ENCODE data around the gene TAS1R2. TPM values are rescaled to one million over a fixed set of nuclear protein-coding genes. Genes with fewer than 3 reads are reported as not detected.
A peak's percentile ranks its signal among the peaks of the same experiment; 100 is the strongest.
"Not testable (repeated sequence)": the region's sequence is repeated elsewhere in the genome, so short reads cannot be mapped to it uniquely, and the experiment has no call there.

TAS1R2 gene
- total RNA-seq, 2 donors from 2014 or later = not detected

DNA sequence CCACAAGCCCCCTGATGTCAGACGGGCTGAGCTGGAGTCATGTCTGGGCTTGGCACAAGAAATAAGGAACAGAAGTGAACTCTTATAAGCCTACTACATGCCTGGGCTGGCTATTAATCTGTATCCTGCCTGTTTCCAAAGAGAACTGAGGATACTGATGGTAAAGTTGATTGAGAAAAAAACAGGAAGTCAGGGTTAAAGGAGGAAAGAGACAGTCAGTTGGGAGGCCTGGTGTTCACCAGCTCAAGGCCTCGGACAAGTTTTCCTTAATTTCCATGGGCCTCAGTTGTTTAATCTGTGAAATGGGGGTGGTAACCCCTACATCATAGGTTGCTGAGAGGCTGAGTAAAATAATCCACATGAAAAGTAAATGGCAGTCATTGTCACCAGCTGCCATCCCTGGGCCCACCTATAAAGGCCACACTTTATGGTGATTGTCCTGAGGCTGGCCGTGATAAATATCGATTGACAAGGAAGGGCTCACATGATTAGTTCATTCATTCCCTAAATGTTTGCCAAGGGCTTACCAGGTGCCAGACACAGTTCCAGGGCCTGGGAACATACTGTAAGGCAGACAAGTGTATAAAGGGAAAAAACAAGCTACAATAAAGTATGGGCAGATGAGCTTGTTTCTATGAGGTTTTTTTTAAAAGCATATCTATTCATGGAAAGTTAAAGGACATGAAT, 40.0 kb upstream of the TAS1R2 start:
- Histone ChIP-seq H3K27me3 (replicated peaks; ENCODE audit: insufficient read depth) (no peaks in the 10 kb centered on the region), H3K9me3 (no peaks in the 10 kb centered on the region), H3K4me1 (replicated peaks) (peaks cover 15% of the 10 kb centered on the region), H3K27ac (peak overlapping the region; percentile 25 to 31), H3K36me3 (no peaks in the 10 kb centered on the region), H3K4me3 (no peak overlapping the region)
- WGBS = 47% methylated on average over 4 of the region's 4 CpGs
- TF ChIP-seq POLR2AphosphoS5 (IDR thresholded peaks at IDR 0.05) = peak; percentile 26
- no peak for TF ChIP-seq CTCF (IDR thresholded peaks at IDR 0.05)
- no peak for DNase-seq (ENCODE audit: low spot score)
- intact Hi-C loops (cut with DNase I) = loop anchor here (10.0 kb wide), 2 partner anchors 55 to 335 kb away; partner anchors contain the start of gene IFFO2

GRCh38 chr1:18898567-18898966, 39.1 kb upstream of the TAS1R2 start:
- H3K4me1 ChIP-seq (replicated peaks) = peaks cover 6% of the 10 kb centered on the region
- intact Hi-C loops (cut with DNase I) = no loop called here
- H3K36me3 ChIP-seq = no peaks in the 10 kb centered on the region
- no peaks in the 10 kb centered on the region for H3K9me3 ChIP-seq
- H3K4me3 ChIP-seq = no peak overlapping the region
- TF ChIP-seq CTCF (IDR thresholded peaks at IDR 0.05) = no peak
- TF ChIP-seq POLR2AphosphoS5 (IDR thresholded peaks at IDR 0.05) = no peak
- no peak for TF ChIP-seq POLR2A (IDR thresholded peaks at IDR 0.05)
- no peak overlapping the region for H3K27ac ChIP-seq
- no peaks in the 10 kb centered on the region for H3K27me3 ChIP-seq (replicated peaks; ENCODE audit: insufficient read depth)
- 93% methylated on average over 8 of the region's 8 CpGs for WGBS
- DNase-seq (ENCODE audit: low spot score) = no peak

- Histone ChIP-seq H3K4me1 (replicated peaks) (no peaks in the 10 kb centered on the region), H3K27me3 (replicated peaks; ENCODE audit: insufficient read depth) (no peaks in the 10 kb centered on the region), H3K9me3 (no peaks in the 10 kb centered on the region), H3K27ac (no peak overlapping the region), H3K4me3 (no peak overlapping the region), H3K36me3 (no peaks in the 10 kb centered on the region)
- intact Hi-C loops (cut with DNase I) = no loop called here
- no peak for DNase-seq (ENCODE audit: low spot score)
- TF ChIP-seq CTCF (IDR thresholded peaks at IDR 0.05) (no peak), POLR2A (IDR thresholded peaks at IDR 0.05) (no peak), POLR2AphosphoS5 (IDR thresholded peaks at IDR 0.05) (no peak)
- WGBS = 74% methylated on average over 6 of the region's 6 CpGs
Observed at GRCh38 chr1:18895317-18895716, 35.9 kb upstream of the TAS1R2 start.

- no peak for DNase-seq (ENCODE audit: low spot score)
- intact Hi-C loops (cut with DNase I) = no loop called here
- H3K9me3 ChIP-seq = no peaks in the 10 kb centered on the region
- no peaks in the 10 kb centered on the region for H3K27me3 ChIP-seq (replicated peaks; ENCODE audit: insufficient read depth)
- H3K4me1 ChIP-seq (replicated peaks) = no peaks in the 10 kb centered on the region
- TF ChIP-seq POLR2AphosphoS5 (IDR thresholded peaks at IDR 0.05) (no peak), POLR2A (IDR thresholded peaks at IDR 0.05) (no peak), CTCF (IDR thresholded peaks at IDR 0.05) (no peak)
- WGBS = 90% methylated on average over 7 of the region's 7 CpGs
- no peak overlapping the region for H3K4me3 ChIP-seq
- no peak overlapping the region for H3K27ac ChIP-seq
- H3K36me3 ChIP-seq = no peaks in the 10 kb centered on the region
Observed at GRCh38 chr1:18893120-18893519, 33.7 kb upstream of the TAS1R2 start.

DNA sequence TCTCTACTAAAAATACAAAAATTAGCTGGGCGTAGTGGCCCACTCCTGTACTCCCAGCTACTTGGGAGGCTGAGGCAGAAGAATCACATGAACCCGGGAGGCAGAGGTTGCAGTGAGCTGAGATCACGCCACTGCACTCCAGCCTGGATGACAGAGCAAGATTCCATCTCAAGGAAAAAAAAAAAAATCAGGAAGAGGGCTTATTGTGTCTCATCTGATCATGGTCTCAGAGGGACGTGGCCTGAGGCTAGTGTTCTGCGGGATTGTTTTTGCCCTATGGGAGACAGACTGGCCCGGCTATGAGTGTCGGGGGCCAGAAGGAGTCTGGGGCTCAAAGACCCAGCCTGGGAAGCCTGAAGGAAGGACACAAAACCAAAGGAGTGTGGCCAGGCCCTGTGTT, 32.4 kb upstream of the TAS1R2 start:
- H3K4me3 ChIP-seq; H3K9me3 ChIP-seq; H3K27me3 ChIP-seq (replicated peaks; ENCODE audit: insufficient read depth); intact Hi-C loops (cut with DNase I); H3K27ac ChIP-seq; DNase-seq (ENCODE audit: low spot score); H3K4me1 ChIP-seq (replicated peaks); H3K36me3 ChIP-seq: not testable (repeated sequence)
- 86% methylated on average over 7 of the region's 7 CpGs for WGBS

All from prostate gland (tissue), 2 donors.